ENCODE measurements around the gene MYBPC3.

DNA sequence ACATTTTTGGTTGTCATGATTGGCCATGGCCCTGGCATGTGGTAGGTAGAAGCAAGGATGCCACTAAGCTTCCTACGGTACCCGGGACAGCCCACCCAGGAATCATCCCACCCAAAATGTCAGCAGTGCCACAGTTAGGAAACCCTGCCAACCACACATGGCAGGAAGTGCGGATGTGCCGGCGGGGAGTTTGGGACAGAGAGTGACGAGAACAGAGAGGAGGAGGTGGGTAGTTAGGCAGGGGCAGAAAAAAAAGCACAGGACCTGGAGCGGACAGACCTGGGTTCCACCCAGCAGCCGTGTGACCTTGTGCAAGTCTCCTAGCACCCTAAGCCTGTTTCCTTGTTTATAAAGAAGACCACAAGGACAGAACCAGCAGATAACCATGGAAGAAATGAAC, 22.5 kb upstream of the MYBPC3 start:
- TF ChIP-seq, protein P1, sequence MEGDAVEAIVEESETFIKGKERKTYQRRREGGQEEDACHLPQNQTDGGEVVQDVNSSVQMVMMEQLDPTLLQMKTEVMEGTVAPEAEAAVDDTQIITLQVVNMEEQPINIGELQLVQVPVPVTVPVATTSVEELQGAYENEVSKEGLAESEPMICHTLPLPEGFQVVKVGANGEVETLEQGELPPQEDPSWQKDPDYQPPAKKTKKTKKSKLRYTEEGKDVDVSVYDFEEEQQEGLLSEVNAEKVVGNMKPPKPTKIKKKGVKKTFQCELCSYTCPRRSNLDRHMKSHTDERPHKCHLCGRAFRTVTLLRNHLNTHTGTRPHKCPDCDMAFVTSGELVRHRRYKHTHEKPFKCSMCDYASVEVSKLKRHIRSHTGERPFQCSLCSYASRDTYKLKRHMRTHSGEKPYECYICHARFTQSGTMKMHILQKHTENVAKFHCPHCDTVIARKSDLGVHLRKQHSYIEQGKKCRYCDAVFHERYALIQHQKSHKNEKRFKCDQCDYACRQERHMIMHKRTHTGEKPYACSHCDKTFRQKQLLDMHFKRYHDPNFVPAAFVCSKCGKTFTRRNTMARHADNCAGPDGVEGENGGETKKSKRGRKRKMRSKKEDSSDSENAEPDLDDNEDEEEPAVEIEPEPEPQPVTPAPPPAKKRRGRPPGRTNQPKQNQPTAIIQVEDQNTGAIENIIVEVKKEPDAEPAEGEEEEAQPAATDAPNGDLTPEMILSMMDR (IDR thresholded peaks at IDR 0.05), result no peak
- TF ChIP-seq POLR2AphosphoS5 (IDR thresholded peaks at IDR 0.05), result no peak
- TF ChIP-seq POLR2A (IDR thresholded peaks at IDR 0.05), result no peak
